HepG2 (cell line): ENCODE data around the gene ZKSCAN5. TPM values are rescaled to one million over a fixed set of nuclear protein-coding genes. Genes with fewer than 3 reads are reported as not detected.

Experiments used
- AFF4 ChIP-seq: sonication (generic); formaldehyde crosslinking; IDR thresholded peaks from 2 replicates; pipeline ENCODE4 v1.4.0; 2020; ENCODE audit warnings: missing genetic modification reagents
- HIC2 ChIP-seq: sonication (generic); formaldehyde crosslinking; IDR thresholded peaks from 2 replicates; pipeline ENCODE4 v1.9.0; 2022; ENCODE audit warnings: low read depth, missing genetic modification reagents
- MLX ChIP-seq: IDR thresholded peaks from 2 replicates; pipeline ENCODE4 v1.6.1; 2016
- POLR2G ChIP-seq: fragments of 200-400 bp; formaldehyde crosslinking; IDR thresholded peaks from 2 replicates; pipeline ENCODE4 v1.6.1; 2018; ENCODE audit warnings: mild to moderate bottlenecking, low read depth, low read length, moderate library complexity
- TEAD3 ChIP-seq: optimal IDR thresholded peaks from 2 replicates; pipeline ENCODE3; 2016; ENCODE audit warnings: borderline replicate concordance
- ZMYM4 ChIP-seq: sonication (generic); formaldehyde crosslinking; IDR thresholded peaks from 2 replicates; pipeline ENCODE4 v1.8.1; 2023; ENCODE audit warnings: mild to moderate bottlenecking, missing genetic modification reagents
- ZNF33B ChIP-seq: sonication (generic); formaldehyde crosslinking; IDR thresholded peaks from 2 replicates; pipeline ENCODE4 v1.5.1; 2020; ENCODE audit warnings: mild to moderate bottlenecking, missing genetic modification reagents
- ZNF460 ChIP-seq: sonication (generic); formaldehyde crosslinking; IDR thresholded peaks from 2 replicates; pipeline ENCODE4 v1.5.1; 2020; ENCODE audit warnings: missing genetic modification reagents, mild to moderate bottlenecking, borderline replicate concordance
- ZNF549 ChIP-seq: sonication (generic); formaldehyde crosslinking; IDR thresholded peaks from 2 replicates; pipeline ENCODE4 v1.5.0; 2020; ENCODE audit warnings: missing genetic modification reagents
- ZNF737 ChIP-seq: sonication (generic); formaldehyde crosslinking; IDR thresholded peaks from 2 replicates; pipeline ENCODE4 v1.5.0; 2020; ENCODE audit warnings: missing genetic modification reagents, mild to moderate bottlenecking, borderline replicate concordance
- ZNF879 ChIP-seq: sonication (generic); formaldehyde crosslinking; IDR thresholded peaks from 2 replicates; pipeline ENCODE4 v1.8.1; 2023; ENCODE audit warnings: missing genetic modification reagents
- ZSCAN21 ChIP-seq: sonication (generic); formaldehyde crosslinking; IDR thresholded peaks from 2 replicates; pipeline ENCODE4 v1.8.0; 2022; ENCODE audit warnings: mild to moderate bottlenecking, missing genetic modification reagents, moderate library complexity, borderline replicate concordance
- ZSCAN5A ChIP-seq: sonication (generic); formaldehyde crosslinking; IDR thresholded peaks from 2 replicates; pipeline ENCODE4 v1.8.0; 2022; ENCODE audit warnings: mild to moderate bottlenecking, missing genetic modification reagents, borderline replicate concordance
- polyA plus RNA-seq, 8 experiments: library from polyadenylated mRNA; depleted of rRNA in 3 of 8; stranded (reverse) in 7 of 8; unstranded in 1 of 8; fragments of >200 nt; fragmentation: Illumina TruSeq in 4 of 8; extraction: Trizol in 4 of 8; gene quantifications; 2 replicates each; pipeline versions ENCODE4 v1.2.1 to v1.2.3, GENCODE V29; 2011 to 2016; ENCODE audit warnings: low read depth in 4 of 8, missing spikeins in 1 of 8, mixed read lengths in 1 of 8; ENCODE audit not compliant: insufficient read depth in 1 of 8
- total RNA-seq, 5 experiments: library from RNA; depleted of rRNA; stranded (reverse); fragments of >200 nt; fragmentation: Illumina TruSeq; extraction: Trizol; gene quantifications; 2 replicates each; pipeline ENCODE4 v1.2.3, GENCODE V29; 2016; ENCODE audit warnings: low read depth in 1 of 5
- TF ChIP-seq, protein P1 (sequence below): sonication (generic); formaldehyde crosslinking; IDR thresholded peaks from 2 replicates; pipeline ENCODE4 v1.4.0; 2020; ENCODE audit warnings: mild to moderate bottlenecking, missing genetic modification reagents
- TF ChIP-seq, protein P2 (sequence below): sonication (generic); formaldehyde crosslinking; IDR thresholded peaks from 2 replicates; pipeline ENCODE4 v1.8.1; 2023; ENCODE audit warnings: mild to moderate bottlenecking, inconsistent platforms, moderate library complexity, missing genetic modification reagents, borderline replicate concordance

The ZKSCAN5 gene
- total and polyA plus RNA-seq, 2 of the 13 experiments (the other 11 are each of a cell fraction or from before 2014, with no cell fraction given), result 5.5 to 11.7 TPM

- peak; percentile 92 for TF ChIP-seq POLR2G
- 0 out of 2 replicates have a peak, but pooled peaks have one; percentile 6 for TF ChIP-seq MLX (CRISPR knock-in tag)
- TF ChIP-seq, protein P1, sequence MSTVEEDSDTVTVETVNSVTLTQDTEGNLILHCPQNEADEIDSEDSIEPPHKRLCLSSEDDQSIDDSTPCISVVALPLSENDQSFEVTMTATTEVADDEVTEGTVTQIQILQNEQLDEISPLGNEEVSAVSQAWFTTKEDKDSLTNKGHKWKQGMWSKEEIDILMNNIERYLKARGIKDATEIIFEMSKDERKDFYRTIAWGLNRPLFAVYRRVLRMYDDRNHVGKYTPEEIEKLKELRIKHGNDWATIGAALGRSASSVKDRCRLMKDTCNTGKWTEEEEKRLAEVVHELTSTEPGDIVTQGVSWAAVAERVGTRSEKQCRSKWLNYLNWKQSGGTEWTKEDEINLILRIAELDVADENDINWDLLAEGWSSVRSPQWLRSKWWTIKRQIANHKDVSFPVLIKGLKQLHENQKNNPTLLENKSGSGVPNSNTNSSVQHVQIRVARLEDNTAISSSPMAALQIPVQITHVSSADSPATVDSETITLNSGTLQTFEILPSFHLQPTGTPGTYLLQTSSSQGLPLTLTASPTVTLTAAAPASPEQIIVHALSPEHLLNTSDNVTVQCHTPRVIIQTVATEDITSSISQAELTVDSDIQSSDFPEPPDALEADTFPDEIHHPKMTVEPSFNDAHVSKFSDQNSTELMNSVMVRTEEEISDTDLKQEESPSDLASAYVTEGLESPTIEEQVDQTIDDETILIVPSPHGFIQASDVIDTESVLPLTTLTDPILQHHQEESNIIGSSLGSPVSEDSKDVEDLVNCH (CRISPR knock-in tag), result peak; percentile 100
- peak; percentile 31 for TF ChIP-seq TEAD3 (CRISPR knock-in tag)
- TF ChIP-seq ZNF879, result peak; percentile 35; the same call in 1 of the 2 replicates
- 0 out of 2 replicates have a peak, but pooled peaks have one; percentile 47 for TF ChIP-seq AFF4 (CRISPR knock-in tag)
- TF ChIP-seq HIC2 (CRISPR knock-in tag), result 0 out of 2 replicates have a peak, but pooled peaks have one; percentile 33
- peak; percentile 27; the same call in 1 of the 2 replicates for TF ChIP-seq ZSCAN5A (CRISPR knock-in tag)
- 0 out of 2 replicates have a peak, but pooled peaks have one; percentile 65 for TF ChIP-seq ZNF737
- TF ChIP-seq ZSCAN21 (CRISPR knock-in tag), result peak; percentile 15; the same call in 1 of the 2 replicates
- peak; percentile 41; the same call in 1 of the 2 replicates for TF ChIP-seq ZNF460
- TF ChIP-seq ZNF33B (CRISPR knock-in tag), result peak; percentile 81
- no peak for TF ChIP-seq ZNF549 (CRISPR knock-in tag)
- no peak for TF ChIP-seq ZMYM4 (CRISPR knock-in tag)
- TF ChIP-seq, protein P2, sequence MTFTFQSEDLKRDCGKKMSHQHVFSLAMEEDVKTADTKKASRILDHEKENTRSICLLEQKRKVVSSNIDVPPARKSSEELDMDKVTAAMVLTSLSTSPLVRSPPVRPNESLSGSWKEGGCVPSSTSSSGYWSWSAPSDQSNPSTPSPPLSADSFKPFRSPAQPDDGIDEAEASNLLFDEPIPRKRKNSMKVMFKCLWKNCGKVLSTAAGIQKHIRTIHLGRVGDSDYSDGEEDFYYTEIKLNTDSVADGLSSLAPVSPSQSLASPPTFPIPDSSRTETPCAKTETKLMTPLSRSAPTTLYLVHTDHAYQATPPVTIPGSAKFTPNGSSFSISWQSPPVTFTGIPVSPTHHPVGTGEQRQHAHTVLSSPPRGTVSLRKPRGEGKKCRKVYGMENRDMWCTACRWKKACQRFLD (CRISPR knock-in tag), result 0 out of 2 replicates have a peak, but pooled peaks have one; percentile 38
Observed at GRCh38 chr7:99558306-99559174, 54.1 kb downstream of the ZKSCAN5 start, which contains the start of gene ZNF655 (continued).
